Activated naive CD4-positive, alpha-beta T cell treated with anti-CD3 and anti-CD28 coated beads, Interleukin-2, amount 50 U/mL, for 16 hours (primary cell): ENCODE measurements around the gene PCYOX1L.

Experiments used
- DNase-seq: peaks from one replicate; pipeline ENCODE4 v3.0.0-alpha.2; 2020

Gene PCYOX1L

DNA sequence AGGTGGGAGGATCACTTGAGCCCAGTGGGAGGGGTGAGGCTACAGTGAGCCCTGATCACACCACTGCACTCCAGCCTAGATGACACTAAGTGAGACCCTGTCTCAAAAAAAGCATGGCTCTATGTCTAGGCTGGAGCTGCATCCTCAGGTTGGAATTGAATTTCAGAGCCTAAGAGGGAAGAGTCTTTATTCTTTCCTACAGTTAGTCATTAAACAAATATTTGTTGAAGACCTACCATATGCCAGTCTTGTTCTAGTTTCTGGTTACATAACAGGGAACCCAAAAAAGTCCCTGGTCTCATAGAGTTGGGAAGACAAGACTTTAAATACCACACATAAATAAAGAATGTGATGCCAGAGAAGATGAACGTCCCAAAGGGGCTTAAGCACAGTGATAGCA is 19.5 kb upstream of the PCYOX1L start:
- DNase-seq, result no peak

DNA sequence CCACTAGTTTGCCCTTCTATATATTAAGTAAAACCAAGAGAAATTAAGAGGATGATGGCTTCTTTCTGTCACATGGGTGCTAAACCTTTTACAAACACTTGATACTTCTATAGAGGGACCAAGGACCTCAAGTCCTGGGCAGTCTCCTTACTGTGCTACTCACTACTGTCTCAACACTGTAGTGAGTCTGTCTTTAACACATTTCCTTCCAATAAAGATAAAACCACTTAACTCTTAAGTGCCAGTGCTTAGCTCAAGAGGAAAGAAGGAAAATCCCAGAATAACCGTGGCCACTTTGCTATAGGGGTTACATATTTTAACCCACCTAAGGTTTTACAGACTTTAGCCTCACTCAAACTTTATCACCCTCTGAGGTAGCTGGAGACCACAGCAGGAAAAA is 16.9 kb upstream of the PCYOX1L start:
- DNase-seq, result no peak

DNA sequence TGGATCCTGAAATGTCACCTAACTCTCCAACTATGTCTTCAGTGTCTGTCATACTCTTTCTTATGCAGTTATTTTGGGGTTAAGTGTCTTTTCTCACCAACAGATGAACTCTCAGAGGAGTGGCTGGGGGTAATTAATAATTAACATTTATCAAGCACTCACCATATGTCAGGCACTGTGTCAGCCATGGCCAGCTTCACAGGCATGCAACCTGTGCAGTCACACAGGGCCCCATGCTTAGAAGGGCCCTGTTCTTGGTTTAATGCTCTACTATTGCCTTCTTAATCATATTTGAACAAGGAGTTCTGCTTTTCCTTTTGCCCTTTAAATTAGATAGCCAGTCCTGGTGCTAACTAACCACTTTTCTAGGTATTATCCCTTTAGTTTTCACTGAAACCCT is 16.0 kb upstream of the PCYOX1L start:
- no peak for DNase-seq

- DNase-seq, result no peak
Observed at GRCh38 chr5:149344151-149344550, 13.7 kb upstream of the PCYOX1L start.

DNA sequence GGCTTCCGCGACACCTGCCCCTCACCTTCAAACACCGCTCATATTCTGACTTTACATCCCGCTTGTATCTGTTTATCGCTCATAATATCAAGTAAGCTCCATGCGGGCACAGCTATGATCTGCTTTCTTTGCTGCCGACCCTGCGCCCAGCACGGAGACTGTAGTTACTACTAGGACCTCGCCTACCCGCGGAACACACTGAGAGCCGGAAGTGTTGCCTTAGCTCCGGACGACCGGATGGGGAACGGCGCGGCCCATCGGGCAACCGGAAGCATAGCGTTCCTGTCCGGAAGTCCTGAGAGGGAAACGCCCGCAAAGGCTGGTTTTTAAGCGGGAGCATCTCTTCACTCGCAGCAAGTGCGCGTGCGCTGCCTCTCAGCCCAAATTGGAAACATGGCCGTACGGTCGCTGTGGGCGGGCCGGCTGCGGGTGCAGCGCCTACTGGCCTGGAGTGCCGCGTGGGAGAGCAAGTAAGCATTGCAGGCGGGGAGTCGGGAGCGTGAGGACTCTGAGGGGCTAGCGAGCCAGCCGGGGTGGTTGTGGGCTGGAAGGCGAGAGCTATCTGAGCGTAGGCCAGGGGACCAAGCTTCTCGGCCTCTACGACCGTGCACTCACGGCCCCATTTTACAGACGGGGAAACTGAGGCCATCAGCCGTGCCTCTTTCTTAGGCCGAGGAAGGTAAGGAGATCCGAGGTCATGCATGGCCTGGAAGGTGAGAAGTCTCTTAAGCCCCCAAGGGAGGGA is 12.5 kb upstream of the PCYOX1L start, which contains the start of gene GRPEL2:
Gene GRPEL2, plus strand, starts transcription at position 353 of the 745 bp plus-strand sequence. Its CDS starts 41 bp downstream, at position 394.
- DNase-seq, result peak; percentile 95

- peak; percentile 33 for DNase-seq
Observed at GRCh38 chr5:149345892-149346222, 12.0 kb upstream of the PCYOX1L start.

DNA sequence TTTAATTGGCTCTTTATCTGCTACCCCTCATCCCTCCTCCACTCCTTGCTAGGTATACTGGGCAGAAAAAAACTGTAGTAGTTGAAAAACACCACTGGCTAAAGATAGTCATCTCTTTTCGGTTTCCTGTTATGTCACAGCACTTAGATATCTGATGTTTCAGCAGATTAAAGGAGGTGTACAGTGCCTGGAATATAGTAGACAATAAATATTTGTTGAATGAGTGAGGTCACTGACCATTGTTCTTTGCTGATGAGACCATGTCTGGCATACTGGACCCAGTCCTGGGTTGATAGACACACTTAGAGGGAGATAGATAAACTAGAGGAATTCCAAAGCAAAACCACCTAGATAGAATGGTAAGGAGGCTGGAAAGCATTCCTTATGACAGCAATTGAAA is 9.3 kb upstream of the PCYOX1L start:
- DNase-seq, result no peak

DNA sequence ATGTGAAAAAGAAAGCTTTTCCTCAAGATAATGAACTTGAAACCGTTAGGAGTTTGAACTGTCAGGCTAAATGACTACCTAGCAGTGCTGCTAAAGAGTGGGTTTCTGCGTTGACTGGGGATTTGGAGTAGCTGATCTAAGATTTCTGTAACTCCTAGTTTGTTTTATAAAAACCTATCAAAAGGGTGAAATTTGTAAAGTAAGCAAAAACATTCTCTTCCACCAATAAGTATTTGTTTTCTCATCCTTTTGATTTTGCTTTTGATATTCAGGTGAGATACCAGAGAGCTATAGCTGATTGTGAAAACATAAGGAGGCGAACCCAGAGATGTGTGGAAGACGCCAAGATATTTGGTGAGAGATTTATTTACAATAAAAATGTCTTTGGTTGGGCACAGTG is 8.5 kb upstream of the PCYOX1L start:
- DNase-seq, result no peak

- no peak for DNase-seq
Observed at GRCh38 chr5:149352169-149352568, 5.7 kb upstream of the PCYOX1L start.

DNA sequence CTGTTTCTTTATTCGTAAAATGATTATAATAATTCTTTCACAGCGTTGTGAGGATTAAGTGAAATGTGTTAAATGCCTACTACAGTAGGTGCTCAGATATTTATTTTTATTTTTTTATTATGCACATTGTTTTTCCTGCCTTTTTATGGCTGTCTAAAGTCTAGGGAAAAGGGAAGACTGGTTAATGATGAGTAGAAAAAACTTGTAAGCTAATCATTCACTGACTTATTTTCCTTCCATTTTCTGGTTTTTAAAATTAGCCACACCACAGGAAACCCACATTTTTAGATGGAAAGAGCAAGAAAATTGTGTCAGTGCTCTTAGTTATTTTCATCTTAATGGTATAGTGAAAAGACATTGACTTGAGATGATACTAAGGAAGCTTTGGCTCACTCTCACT is 3.9 kb upstream of the PCYOX1L start:
- DNase-seq, result no peak

- DNase-seq, result no peak
Observed at GRCh38 chr5:149355688-149356087, 2.2 kb upstream of the PCYOX1L start.

- DNase-seq, result no peak
Observed at GRCh38 chr5:149356391-149356790, 1.5 kb upstream of the PCYOX1L start.

- peak; percentile 20 for DNase-seq
Observed at GRCh38 chr5:149358294-149358651, 427 bp downstream of the PCYOX1L start.

- DNase-seq, result no peak
Observed at GRCh38 chr5:149358868-149359495, 1.1 kb downstream of the PCYOX1L start.

GRCh38 chr5:149360272-149360671 is 2.4 kb downstream of the PCYOX1L start:
- DNase-seq, result no peak

DNA sequence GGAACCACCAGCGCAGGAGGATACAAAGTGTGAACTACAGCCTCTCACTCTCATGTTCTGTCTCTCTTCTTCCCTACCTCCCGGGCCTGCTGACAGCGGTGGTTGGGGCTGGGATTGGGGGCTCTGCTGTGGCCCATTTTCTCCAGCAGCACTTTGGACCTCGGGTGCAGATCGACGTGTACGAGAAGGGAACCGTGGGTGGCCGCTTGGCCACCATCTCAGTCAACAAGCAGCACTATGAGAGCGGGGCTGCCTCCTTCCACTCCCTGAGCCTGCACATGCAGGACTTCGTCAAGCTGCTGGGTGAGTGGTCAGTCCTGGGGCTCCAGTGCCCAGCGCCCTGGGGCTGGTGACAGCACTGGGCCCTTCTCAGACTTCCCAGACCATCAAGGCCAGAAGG is 4.7 kb downstream of the PCYOX1L start:
- no peak for DNase-seq

GRCh38 chr5:149363358-149363757 is 5.5 kb downstream of the PCYOX1L start:
- DNase-seq, result no peak

DNA sequence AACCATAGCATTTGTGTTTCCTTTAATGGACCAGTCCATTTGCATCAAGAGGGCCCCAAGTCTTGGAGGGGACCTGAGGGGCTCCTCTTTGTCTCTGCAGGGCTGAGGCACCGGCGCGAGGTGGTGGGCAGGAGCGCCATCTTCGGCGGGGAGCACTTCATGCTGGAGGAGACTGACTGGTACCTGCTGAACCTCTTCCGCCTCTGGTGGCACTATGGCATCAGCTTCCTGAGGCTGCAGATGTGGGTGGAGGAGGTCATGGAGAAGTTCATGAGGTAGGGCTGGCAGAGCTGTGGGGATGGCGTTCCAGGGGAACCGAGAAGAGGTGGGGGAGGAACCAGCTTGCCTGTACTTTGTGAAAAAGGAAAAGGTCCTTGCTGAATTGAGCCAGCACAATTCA is 6.1 kb downstream of the PCYOX1L start:
- no peak for DNase-seq

GRCh38 chr5:149364719-149365118 is 6.9 kb downstream of the PCYOX1L start:
- no peak for DNase-seq

GRCh38 chr5:149365418-149365817 is 7.6 kb downstream of the PCYOX1L start:
- DNase-seq, result no peak

DNA sequence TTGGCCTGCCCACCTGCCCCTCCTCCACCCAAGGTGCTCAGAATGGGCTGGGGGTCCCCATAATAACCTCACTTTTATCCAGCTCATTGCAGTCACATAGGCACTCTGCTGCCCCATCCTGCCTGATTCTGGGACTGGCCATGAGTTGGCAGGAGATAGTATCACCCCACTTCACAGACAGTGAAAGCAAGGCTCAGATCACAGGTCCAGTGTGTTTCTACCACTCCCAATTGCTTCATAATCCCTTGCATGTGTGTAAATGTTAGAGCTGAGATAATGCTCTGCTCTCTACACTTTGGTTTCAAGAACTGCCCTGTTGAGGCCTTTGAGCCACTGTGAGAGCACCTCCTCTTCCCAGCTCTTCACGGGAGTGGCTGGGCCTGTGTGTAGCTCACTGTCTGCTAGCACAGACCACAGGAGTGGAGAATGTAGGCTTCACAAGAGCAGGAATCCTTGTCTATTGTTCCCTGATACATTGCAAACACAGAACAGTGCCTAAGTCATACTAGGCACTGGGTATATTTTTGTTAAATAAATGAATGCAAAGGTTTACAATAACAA is 8.4 kb downstream of the PCYOX1L start:
- no peak for DNase-seq

DNA sequence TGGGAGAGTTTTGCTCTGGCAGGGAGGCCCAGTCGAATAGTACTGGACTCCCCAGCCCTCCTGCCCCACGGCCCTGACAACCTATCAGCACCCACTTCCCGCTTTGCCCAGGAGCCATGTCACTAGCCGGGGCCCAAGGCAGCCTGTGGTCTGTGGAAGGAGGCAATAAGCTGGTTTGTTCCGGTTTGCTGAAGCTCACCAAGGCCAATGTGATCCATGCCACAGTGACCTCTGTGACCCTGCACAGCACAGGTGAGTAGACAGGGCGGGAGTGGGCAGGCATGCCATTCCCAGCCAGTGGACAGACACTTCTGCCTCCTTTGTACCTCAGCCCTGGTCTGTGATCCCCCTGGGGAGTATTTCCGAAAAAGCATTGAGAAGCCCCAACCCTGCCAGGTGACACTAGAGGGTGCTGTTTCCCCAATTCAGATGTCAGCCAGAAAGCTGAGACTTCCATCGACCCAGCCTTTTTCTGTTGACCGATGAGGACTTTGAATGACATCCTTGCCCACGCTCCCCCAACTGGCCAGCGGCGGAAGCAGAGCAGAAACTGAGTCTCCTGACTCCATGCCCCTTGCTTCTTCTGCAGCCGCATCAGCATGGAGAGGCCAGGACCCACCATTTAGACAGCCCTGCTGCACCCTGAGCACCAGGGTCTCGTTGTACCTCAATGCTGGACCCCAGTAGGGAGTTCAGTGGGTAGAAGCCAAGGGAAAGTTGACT is 9.6 kb downstream of the PCYOX1L start:
- DNase-seq, result peak; percentile 60

DNA sequence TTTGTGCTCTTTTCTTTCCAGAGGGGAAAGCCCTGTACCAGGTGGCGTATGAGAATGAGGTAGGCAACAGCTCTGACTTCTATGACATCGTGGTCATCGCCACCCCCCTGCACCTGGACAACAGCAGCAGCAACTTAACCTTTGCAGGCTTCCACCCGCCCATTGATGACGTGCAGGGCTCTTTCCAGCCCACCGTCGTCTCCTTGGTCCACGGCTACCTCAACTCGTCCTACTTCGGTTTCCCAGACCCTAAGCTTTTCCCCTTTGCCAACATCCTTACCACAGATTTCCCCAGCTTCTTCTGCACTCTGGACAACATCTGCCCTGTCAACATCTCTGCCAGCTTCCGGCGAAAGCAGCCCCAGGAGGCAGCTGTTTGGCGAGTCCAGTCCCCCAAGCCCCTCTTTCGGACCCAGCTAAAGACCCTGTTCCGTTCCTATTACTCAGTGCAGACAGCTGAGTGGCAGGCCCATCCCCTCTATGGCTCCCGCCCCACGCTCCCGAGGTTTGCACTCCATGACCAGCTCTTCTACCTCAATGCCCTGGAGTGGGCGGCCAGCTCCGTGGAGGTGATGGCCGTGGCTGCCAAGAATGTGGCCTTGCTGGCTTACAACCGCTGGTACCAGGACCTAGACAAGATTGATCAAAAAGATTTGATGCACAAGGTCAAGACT is 10.3 kb downstream of the PCYOX1L start:
- DNase-seq, result no peak
